ENCODE measurements around the gene SPATA13. TPM values are rescaled to one million over a fixed set of nuclear protein-coding genes. Genes with fewer than 3 reads are reported as not detected.

Gene SPATA13
- total and polyA plus RNA-seq, 2 donors (not counting 1 experiment from before 2014, with no cell fraction given) = 5.7 to 8.3 TPM

DNA sequence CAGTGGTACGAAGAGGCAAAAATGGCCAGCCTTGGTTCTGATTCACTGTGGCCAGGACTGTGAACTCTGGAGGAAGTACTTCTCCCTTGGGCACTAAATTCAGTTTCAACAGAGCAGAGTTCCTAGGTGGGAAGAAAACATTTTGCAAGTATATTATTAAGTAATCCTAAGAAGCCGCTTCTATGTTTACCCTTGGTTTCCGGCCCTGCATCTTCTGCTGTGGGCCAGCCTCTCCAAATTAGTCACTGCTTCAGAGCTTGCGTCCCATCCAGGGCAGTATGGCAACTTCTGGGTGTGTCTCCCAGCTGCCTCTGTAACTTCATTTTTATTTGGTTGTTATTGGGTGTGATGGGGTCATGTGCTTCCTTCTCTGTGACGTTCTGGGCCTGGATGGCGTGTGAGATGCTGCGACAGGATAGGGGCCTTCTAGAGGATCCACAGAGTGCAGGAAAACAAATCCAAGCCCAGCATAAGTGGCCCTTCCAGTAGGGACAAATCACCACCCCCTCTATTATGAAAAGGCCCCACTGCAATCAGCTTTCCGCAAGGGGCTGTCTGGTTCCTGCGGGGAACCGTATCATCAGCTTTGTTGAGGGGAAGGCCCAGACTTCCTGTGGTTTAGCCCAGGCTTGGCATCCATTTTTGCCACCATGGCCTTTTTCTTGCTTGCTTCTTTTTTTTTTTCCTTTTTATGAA is 93.8 kb downstream of the SPATA13 start:
- Histone ChIP-seq H3K4me3 (ENCODE audit: control extremely low read depth in 1 of 5, extremely low read depth in 1 of 5, insufficient read depth in 1 of 5, low read depth in 2 of 5, low read length in 4 of 5) (peak overlapping the region in 1 of 5 experiments; percentile 33), H3K27ac (ENCODE audit: low read length in 2 of 2) (no peak overlapping the region), H3K9ac (ENCODE audit: low read length) (no peak overlapping the region), H3K4me1 (ENCODE audit: control insufficient read depth in 2 of 2, insufficient read depth in 2 of 2, low read length in 2 of 2) (peaks cover 14 to 16% of the 10 kb centered on the region in 2 donors), H3K4me2 (replicated peaks; ENCODE audit: low read depth, low read length, poor library complexity, severe bottlenecking) (peak overlapping the region; percentile 57), H3K27me3 (replicated peaks in 1 of 4; ENCODE audit: control extremely low read depth in 1 of 4, control insufficient read depth in 3 of 4, insufficient read depth in 4 of 4, low read length in 3 of 4) (no peaks in the 10 kb centered on the region), H4K20me1 (ENCODE audit: control insufficient read depth, insufficient read depth, low read length, poor library complexity, severe bottlenecking) (no peaks in the 10 kb centered on the region), H3K36me3 (replicated peaks in 1 of 2; ENCODE audit: control extremely low read depth in 1 of 2, control insufficient read depth in 1 of 2, extremely low read depth in 1 of 2, insufficient read depth in 2 of 2, low read length in 1 of 2) (no peaks in the 10 kb centered on the region), H3K9me3 (ENCODE audit: control extremely low read depth in 1 of 3, control insufficient read depth in 2 of 3, insufficient read depth in 1 of 3, low read length in 2 of 3) (no peaks in the 10 kb centered on the region), H2AFZ (ENCODE audit: insufficient read depth, low read depth, low read length, poor library complexity, severe bottlenecking) (peak overlapping the region; percentile 37), H3K79me2 (ENCODE audit: control insufficient read depth, insufficient read depth, low read length) (no peaks in the 10 kb centered on the region)
- H3K9me3 Mint-ChIP-seq (ENCODE audit: insufficient read depth) = no peaks in the 10 kb centered on the region
- H3K4me1 Mint-ChIP-seq = peaks cover 21% of the 10 kb centered on the region
- WGBS (ENCODE audit: insufficient coverage) = 9% methylated on average over 4 of the region's 10 CpGs
- POLR2A ChIA-PET = no interaction called here
- no peak for TF ChIP-seq EZH2 (IDR thresholded peaks at IDR 0.05; ENCODE audit: borderline replicate concordance, insufficient read depth, low read depth, low read length, poor library complexity, severe bottlenecking)
- TF ChIP-seq, protein P1, sequence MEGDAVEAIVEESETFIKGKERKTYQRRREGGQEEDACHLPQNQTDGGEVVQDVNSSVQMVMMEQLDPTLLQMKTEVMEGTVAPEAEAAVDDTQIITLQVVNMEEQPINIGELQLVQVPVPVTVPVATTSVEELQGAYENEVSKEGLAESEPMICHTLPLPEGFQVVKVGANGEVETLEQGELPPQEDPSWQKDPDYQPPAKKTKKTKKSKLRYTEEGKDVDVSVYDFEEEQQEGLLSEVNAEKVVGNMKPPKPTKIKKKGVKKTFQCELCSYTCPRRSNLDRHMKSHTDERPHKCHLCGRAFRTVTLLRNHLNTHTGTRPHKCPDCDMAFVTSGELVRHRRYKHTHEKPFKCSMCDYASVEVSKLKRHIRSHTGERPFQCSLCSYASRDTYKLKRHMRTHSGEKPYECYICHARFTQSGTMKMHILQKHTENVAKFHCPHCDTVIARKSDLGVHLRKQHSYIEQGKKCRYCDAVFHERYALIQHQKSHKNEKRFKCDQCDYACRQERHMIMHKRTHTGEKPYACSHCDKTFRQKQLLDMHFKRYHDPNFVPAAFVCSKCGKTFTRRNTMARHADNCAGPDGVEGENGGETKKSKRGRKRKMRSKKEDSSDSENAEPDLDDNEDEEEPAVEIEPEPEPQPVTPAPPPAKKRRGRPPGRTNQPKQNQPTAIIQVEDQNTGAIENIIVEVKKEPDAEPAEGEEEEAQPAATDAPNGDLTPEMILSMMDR (IDR thresholded peaks at IDR 0.05) = no peak
- H3K27me3 Mint-ChIP-seq = no peaks in the 10 kb centered on the region
- DNase-seq (peak; percentile 36), ATAC-seq (ENCODE audit: low read depth) (peak; percentile 36)
- peak overlapping the region; percentile 21 for H3K27ac Mint-ChIP-seq
- intact Hi-C loops (cut with micrococcal nuclease) = no loop called here
- H3K4me3 Mint-ChIP-seq = peak overlapping the region; percentile 6
- CTCF ChIA-PET = interaction anchor here (1.4 to 1.6 kb wide), 2 partner anchors 15 to 25 kb away, joined by 4 to 6 read pairs; no protein-coding TSS in a partner anchor

DNA sequence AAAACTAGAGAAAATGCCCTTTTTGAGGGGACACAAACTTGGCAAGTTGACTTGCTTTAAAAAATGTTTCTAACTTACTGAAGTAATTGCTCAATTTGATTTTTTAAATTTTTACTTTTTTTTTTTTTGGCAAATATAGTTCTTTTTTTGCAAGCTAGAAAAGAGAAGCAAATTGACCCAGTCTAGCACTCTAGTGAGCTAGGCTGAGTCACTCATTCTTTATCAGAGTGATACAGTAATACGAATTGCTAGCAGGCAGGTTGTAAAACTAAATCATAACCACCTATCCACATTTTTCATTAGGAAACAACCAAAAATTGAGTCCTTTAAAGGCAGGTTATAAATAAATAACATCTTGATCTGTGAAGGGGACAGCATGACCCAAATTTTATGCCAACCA is 97.0 kb downstream of the SPATA13 start:
- TF ChIP-seq EZH2 (IDR thresholded peaks at IDR 0.05; ENCODE audit: borderline replicate concordance, insufficient read depth, low read depth, low read length, poor library complexity, severe bottlenecking) = no peak
- TF ChIP-seq, protein P1 (IDR thresholded peaks at IDR 0.05) = no peak
- DNase-seq (no peak), ATAC-seq (ENCODE audit: low read depth) (no peak)
- WGBS (ENCODE audit: insufficient coverage) = no CpG with 5 or more reads among the region's 1 CpG
- intact Hi-C loops (cut with micrococcal nuclease) = no loop called here
- H3K4me1 Mint-ChIP-seq = peaks cover 27% of the 10 kb centered on the region
- H3K4me3 Mint-ChIP-seq = no peak overlapping the region
- no peak overlapping the region for H3K27ac Mint-ChIP-seq
- no peaks in the 10 kb centered on the region for H3K9me3 Mint-ChIP-seq (ENCODE audit: insufficient read depth)
- Histone ChIP-seq H3K9me3 (ENCODE audit: control extremely low read depth in 1 of 3, control insufficient read depth in 2 of 3, insufficient read depth in 1 of 3, low read length in 2 of 3) (no peaks in the 10 kb centered on the region), H3K4me1 (ENCODE audit: control insufficient read depth in 2 of 2, insufficient read depth in 2 of 2, low read length in 2 of 2) (peaks cover 14 to 16% of the 10 kb centered on the region in 2 donors), H2AFZ (ENCODE audit: insufficient read depth, low read depth, low read length, poor library complexity, severe bottlenecking) (no peak overlapping the region), H3K27ac (ENCODE audit: low read length in 2 of 2) (no peak overlapping the region), H4K20me1 (ENCODE audit: control insufficient read depth, insufficient read depth, low read length, poor library complexity, severe bottlenecking) (no peaks in the 10 kb centered on the region), H3K27me3 (replicated peaks in 1 of 4; ENCODE audit: control extremely low read depth in 1 of 4, control insufficient read depth in 3 of 4, insufficient read depth in 4 of 4, low read length in 3 of 4) (no peaks in the 10 kb centered on the region), H3K36me3 (replicated peaks in 1 of 2; ENCODE audit: control extremely low read depth in 1 of 2, control insufficient read depth in 1 of 2, extremely low read depth in 1 of 2, insufficient read depth in 2 of 2, low read length in 1 of 2) (no peaks in the 10 kb centered on the region), H3K4me3 (ENCODE audit: control extremely low read depth in 1 of 5, extremely low read depth in 1 of 5, insufficient read depth in 1 of 5, low read depth in 2 of 5, low read length in 4 of 5) (no peak overlapping the region), H3K79me2 (ENCODE audit: control insufficient read depth, insufficient read depth, low read length) (no peaks in the 10 kb centered on the region), H3K9ac (ENCODE audit: low read length) (no peak overlapping the region), H3K4me2 (replicated peaks; ENCODE audit: low read depth, low read length, poor library complexity, severe bottlenecking) (no peak overlapping the region)
- ChIA-PET POLR2A (no interaction called here), CTCF (interaction anchor here (0.9 to 1.4 kb wide), 2 partner anchors 10 to 29 kb away, joined by 3 to 4 read pairs; no protein-coding TSS in a partner anchor)
- H3K27me3 Mint-ChIP-seq = no peaks in the 10 kb centered on the region

All from B cell (primary cell).